H1 (cell line): Measurements from ENCODE around the gene UBE2O. TPM values are rescaled to one million over a fixed set of nuclear protein-coding genes. Genes with fewer than 3 reads are reported as not detected.

Experiments
- BACH1 ChIP-seq: IDR thresholded peaks from 2 replicates; pipeline ENCODE4 v1.6.1; 2012; ENCODE audit warnings: low read length, improper control_type of control experiment
- GABPA ChIP-seq: IDR thresholded peaks from 2 replicates; pipeline ENCODE4 v1.6.1; 2011; ENCODE audit warnings: mild to moderate bottlenecking, low read length, moderate library complexity, borderline replicate concordance; ENCODE audit not compliant: insufficient read depth
- SP2 ChIP-seq: IDR thresholded peaks from 2 replicates; pipeline ENCODE4 v1.6.1; 2012; ENCODE audit warnings: mild to moderate bottlenecking, low read length, inconsistent platforms
- TCF12 ChIP-seq: IDR thresholded peaks from 2 replicates; pipeline ENCODE4 v1.6.1; 2011; ENCODE audit warnings: low read depth, mild to moderate bottlenecking, low read length
- polyA plus RNA-seq, 7 experiments: library from polyadenylated mRNA; depleted of rRNA in 3 of 7; stranded (reverse) in 5 of 7; unstranded in 2 of 7; fragments of >200 nt in 5 of 7; fragments of 200-250 nt in 2 of 7; gene quantifications; 1 replicate in 5 of 7; 2 replicates in 1 of 7; 4 replicates in 1 of 7; pipeline versions ENCODE4 v1.2.1 to v1.2.3, GENCODE V29; 2011 to 2013; ENCODE audit warnings: missing spikeins in 2 of 7, mixed read lengths in 2 of 7
- total RNA-seq: library from RNA; stranded (reverse); fragmentation: NEBNext Ultra II Directional; extraction: Animal tissue kit (Norgen Biotek cat#: 25700); gene quantifications from 2 replicates; pipeline ENCODE4 v1.2.1, GENCODE V29; 2021

UBE2O gene
- total and polyA plus RNA-seq, 2 of the 8 experiments (the other 6 are each of a cell fraction or from before 2014, with no cell fraction given) = 24.4 to 63.0 TPM

DNA sequence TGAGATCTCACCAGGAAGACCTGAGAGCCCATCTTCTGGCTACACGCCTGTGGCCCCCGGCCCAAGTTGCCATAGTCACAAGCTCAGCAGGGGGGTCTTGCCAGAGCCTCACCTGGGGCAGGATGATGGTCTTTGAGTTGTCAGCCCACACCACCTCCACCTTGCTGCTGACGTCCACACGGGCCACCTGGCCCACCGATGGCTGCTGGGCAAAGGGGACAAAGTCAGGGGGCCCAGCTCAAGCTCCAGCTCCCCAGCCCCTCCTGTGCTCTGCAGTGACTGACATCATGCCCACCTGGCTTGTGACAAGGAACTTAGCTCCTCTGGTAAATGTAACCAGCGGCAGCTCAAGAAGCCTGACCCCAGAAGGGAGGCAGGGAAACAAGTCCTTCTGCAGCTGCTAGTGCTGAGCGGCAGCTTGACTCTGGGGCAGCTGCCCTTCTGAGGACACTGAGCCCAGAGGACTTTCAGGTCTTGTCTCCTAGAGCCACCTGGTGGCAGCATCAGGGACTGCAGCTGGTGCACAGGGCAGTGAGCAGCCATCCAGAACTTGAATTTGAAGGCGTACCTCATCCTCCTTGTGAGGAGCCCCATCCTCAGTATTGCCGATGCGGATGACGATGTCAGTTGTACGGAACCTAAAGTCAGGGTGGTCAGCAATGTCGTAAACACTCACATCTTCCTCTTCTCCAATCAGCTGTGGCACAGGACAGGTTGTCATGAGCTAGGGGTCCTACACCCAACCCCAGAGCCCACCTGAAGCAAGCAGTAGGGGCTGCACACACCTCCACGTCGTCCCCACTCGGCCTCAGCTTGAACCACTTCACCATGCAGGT is 55.0 kb downstream of the UBE2O start (continued):
- TF ChIP-seq GABPA (peak; percentile 59; the same call in 1 of the 2 replicates), SP2 (no peak), TCF12 (no peak), BACH1 (no peak)
